A549 (cell line): ENCODE results near the gene PDE4D.

ENCODE experiments used
- CTCF ChIP-seq: fragments of >200 bp; sonication (Bioruptor Twin); formaldehyde crosslinking; IDR thresholded peaks from 3 replicates; pipeline ENCODE4 v1.5.1; 2016
- FOSL2 ChIP-seq, 2 experiments: fragments of 450-650 bp in 1 of 2; fragments of >200 bp in 1 of 2; sonication (Bioruptor Twin) in 1 of 2; formaldehyde crosslinking; IDR thresholded peaks; 2 replicates each; pipeline versions ENCODE4 v1.5.0 to v1.6.1; 2016 to 2020; ENCODE audit warnings: mild to moderate bottlenecking in 1 of 2, moderate library complexity in 1 of 2

DNA sequence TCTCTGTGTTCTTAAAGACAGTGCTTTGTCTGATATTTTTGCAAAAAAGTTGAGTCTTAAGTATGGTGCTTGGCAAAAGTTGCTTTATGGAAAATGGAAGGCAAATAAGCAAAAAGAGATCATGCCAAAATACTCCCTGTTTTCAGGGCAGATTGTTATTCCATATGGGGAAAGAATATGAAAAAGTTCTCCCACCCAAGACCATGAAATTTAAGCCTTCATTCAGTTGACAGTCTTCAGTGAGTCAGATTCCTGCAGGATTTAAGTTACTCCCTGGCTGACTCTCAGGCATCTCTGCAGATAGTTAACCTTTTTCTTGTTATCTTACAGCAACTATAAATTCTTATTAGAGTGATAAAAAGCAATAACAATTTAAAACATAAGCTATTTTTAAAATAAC is 601.6 kb downstream of the PDE4D start:
- TF ChIP-seq CTCF (no peak), FOSL2 (IDR thresholded peaks at IDR 0.05) (no peak), FOSL2 (CRISPR knock-in tag; IDR thresholded peaks at IDR 0.05) (no peak)
